Stromal cell of bone marrow (primary cell): ENCODE results near the gene VAPA.

Experiments
- DNase-seq: peaks from one replicate; pipeline ENCODE4 v3.0.0-alpha.2; 2012; ENCODE audit warnings: low read depth

The VAPA gene

GRCh38 chr18:9943311-9943710 lies 29.5 kb downstream of the VAPA start:
- DNase-seq: no peak

DNA sequence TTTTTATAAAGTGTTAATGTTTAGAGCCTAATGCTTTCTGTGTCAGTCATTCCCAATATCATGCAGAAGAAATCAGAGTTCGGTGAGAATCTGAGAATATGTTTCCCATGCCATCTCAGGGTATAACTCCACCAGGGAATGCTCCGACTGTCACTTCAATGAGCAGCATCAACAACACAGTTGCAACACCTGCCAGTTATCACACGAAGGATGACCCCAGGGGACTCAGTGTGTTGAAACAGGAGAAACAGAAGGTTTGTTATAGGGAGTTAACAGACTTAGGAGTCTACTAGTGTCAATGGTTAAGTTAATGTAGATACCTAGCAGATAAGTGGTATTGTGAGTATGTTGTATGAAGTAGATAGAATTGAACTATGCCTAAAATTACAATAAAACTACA lies 31.0 kb downstream of the VAPA start:
- DNase-seq: no peak

DNA sequence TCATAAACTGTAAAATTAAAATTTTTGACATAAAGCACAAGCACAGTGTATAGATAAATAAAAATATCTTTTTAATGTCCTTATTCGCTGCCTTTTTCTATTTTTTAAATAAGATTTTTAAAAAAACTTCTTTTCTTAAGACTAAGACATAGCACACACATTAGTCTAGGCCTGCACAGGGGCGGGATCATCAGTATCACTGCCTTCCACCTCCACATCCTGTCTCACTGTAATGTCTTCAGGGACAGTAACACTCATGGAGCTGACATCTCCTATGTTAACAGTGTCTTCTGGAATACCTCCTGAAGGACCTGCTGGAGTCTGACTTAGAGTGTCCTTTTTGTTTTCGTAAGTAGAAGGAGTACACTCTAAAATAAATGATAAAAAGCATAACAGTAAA lies 33.0 kb downstream of the VAPA start:
- DNase-seq: no peak

DNA sequence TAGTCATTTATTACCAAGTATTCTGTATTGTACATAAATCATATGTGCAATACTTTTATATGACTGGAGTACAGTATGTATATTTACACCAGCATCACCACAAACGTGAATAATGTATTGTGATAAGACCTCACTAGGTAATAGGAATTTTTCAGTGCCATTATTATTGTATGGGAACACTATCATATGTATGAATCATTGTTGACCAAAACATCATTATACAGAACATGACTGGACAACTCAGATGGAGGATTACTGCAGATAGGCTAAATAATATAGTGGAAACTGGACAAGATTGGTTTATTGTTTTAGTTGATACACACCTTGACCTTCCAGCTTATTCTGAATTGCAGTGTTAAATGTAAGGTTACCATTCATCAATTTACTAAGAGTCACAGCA lies 33.4 kb downstream of the VAPA start:
- DNase-seq: no peak

- DNase-seq: no peak
These were observed 35.5 kb downstream of the VAPA start for GRCh38 chr18:9949315-9949714.

GRCh38 chr18:9949861-9950260 lies 36.0 kb downstream of the VAPA start:
- no peak for DNase-seq

DNA sequence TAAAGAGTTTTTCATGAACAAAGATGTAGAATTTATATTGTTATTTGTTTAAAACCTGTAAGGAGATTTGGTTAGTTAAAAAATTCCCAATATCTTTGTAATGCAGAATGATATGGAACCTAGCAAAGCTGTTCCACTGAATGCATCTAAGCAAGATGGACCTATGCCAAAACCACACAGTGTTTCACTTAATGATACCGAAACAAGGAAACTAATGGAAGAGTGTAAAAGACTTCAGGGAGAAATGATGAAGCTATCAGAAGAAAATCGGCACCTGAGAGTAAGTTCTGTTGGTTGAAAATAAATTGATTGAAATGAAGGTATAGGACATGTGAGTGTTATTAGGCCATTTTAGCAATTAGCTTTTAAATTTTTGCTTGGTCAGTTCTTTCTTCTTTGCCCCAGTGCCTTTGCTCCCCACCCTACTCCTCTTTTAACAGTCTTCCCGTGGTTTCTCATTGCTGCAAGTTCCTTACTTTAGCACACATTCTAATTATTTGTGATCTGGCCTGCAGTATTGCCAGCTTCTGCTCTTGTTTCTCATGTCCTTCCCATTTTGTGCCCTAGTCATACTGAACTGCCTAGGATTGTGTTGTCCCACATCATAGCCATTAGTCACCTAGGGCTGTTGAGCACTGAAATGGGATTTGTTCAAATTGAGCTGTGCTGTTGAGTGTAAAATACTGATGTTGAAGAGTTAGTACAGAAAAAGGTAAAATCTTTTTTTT lies 36.6 kb downstream of the VAPA start:
- peak; percentile 7 for DNase-seq

DNA sequence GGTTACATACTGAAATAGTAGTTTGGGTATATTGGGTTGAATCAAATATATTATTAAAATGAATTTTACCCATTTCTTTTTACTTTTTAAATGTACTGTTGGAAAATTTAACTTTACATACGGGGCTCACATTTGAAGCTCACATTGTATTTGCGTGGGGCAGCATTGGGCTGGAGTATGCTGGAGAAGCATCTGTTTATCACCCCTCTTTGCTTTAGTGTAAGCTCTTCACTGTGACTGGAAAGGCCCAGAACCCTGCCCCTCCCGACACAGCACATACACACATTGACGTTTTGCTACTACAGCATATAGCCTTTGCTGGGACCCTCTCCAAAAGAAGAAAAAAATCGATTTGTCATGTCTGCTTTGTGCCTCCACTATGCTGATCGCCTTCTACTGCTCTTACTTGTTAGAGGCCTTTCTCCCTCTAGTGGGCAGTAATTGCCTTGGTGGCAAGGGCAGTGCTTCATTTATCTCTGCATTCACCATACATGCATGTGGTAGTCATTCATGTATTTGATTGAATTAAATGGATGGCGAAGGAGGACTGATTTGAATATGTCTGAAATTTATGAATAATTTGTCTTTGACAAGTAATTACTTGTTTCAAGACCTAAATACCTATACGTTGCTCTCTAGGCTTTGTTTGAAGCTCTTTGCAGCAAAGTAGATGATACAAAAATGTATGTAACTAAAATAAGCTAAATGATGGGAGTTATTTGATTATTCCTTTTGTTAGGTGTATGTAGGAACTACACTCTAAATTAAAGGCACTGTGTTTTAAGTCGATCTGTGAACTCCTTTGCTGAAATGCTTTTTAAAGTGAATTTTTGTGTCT lies 37.4 kb downstream of the VAPA start:
- DNase-seq: peak; percentile 45

DNA sequence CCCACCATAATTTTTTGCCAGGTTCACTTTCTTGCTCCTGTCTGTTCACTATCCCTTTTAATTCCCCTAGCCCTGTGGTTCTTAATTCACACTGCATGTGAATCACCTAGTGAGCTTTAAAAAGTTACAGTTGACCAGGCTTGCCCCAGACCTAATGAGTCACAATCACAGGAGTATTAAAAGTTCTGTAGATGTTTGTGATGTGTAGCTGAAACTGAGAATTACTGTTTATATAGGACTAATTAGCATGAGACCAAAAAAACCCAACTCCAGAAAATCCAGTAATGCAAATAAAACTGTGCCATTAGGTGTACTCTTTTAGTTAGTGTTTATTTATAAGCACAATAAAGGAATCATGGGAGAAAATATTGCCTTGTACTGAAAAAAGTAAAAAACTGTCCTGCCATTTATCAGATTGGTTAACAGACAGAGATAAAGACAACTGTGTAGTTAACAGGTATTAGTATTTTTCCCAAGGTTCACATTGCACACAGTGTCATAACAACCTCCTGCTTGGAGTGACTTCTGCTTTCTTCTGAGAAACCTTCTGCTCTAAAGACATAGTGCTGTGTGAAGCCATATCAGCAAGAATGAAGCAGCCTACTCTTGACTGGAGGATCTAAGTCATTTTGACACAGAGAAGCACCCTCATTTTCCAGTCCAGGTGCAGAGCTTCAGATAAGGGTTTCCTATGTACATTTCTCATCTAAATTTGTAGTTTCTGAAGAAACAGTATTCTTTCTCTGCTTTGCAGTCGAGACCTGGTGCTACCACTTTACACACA lies 39.0 kb downstream of the VAPA start:
- no peak for DNase-seq

- DNase-seq: no peak
These were observed 45.1 kb downstream of the VAPA start for GRCh38 chr18:9958861-9959399.

DNA sequence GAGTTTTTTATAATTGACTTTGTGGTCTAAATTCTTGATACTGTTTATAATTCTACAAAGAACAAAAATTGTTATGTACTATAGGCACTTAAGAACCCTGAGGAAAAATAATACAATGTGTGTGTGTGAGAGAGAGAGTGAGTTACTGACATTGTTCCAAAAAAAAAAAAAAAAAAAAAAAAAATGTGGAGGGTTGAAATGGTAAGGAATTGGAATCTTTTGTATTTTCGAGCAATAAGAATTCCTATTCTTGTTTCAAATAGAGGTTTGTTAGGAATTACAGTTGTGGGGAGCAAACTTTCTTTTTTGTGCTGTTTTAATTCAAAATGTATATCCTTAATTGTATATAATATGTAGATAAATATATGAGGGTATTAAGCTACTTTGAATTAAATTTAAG lies 45.7 kb downstream of the VAPA start:
- no peak for DNase-seq

GRCh38 chr18:9960258-9960904 lies 46.6 kb downstream of the VAPA start:
- no peak for DNase-seq

- no peak for DNase-seq
These were observed 47.2 kb downstream of the VAPA start for GRCh38 chr18:9961041-9961440.

- no peak for DNase-seq
These were observed 52.2 kb downstream of the VAPA start for GRCh38 chr18:9965711-9966624.

GRCh38 chr18:9968081-9968848 lies 54.4 kb downstream of the VAPA start:
- DNase-seq: no peak

DNA sequence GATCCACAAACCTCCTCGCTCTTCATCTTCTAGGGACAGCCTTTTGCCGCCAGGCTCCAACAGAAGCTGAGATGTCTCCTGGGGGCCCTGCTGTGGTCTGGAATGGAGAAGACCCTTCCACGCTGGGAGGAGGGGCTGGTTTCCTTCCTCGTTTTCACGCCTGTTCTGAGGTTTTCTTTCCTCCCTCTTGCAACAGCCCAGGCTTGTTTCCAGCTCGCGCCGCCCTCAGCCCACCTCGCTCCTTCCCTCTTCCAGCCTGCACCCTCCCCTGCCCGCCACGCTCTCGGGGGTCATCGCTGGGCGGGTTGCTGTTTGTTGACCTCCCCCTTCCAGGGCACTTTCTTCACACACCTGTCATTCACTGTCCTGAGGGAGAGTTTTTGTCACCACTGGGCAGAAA lies 55.4 kb downstream of the VAPA start:
- no peak for DNase-seq

DNA sequence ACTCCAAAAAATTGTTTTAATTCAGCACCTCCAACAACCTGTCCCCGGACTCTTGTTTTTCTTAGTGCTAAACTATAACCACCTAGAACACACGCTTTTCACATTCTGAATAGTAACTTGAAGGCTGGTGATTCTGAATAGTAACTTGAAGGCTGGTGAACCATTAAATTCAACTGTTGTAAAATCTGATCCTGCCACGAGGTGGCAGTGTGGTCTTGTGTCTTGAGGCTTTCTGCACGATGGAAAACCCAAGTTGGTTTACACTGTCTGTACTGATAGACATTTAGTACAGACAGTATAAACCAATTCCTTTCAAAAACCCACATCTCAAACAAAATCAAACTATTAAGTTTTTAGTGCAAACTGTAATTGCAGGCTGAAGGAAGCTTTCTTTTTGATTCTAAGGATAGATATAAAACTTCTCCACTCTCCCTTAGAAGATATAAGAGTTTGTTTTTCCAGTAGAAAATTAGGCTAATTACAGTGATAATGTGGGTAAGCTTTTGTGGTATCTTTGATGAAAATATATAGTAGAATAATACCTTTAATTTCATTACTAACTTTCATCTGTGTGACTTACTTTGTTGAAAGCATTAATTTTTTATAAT lies 57.6 kb downstream of the VAPA start:
- peak; percentile 54 for DNase-seq

- no peak for DNase-seq
These were observed 59.7 kb downstream of the VAPA start for GRCh38 chr18:9973470-9973869.

DNA sequence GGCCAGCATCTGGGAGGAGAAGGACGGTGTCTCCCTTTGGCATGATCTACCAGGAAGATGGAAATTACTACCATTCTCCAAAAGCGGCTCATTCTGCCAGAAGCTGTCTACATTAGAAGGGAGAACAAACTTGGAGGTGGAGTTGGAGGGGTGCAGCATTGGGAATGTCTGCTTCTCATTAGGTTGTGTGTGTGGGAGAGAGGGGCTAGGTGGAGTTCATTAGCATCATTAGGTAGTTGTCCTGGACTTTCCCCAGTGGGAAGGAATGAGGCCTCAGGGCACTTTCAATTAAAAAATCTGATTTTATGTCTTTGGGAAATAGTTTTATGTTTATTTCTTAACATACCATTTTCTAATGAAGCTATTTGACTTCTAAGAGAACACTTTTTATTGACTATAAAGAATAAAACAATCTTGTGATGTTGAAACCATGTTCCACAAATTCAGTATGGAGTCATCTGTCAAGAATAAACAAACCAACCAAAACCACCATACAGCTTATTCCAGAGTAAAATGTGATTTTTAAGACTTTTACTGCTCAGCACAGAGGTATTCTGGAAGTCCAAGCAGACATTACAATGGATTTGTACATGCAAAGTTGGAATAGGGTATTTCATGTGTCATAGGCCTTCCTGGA lies 60.6 kb downstream of the VAPA start:
- DNase-seq: no peak
